Stimulated activated memory B cell treated with anti-CD40 and anti-IgM and Interleukin-4, amounts not matched to agents 10 μg/mL and 1 μg/mL and 100 μg/mL, for 72 hours (primary cell): ENCODE data around the gene MUCL3.
"Not testable (repeated sequence)": the region's sequence is repeated elsewhere in the genome, so short reads cannot be mapped to it uniquely, and the experiment has no call there.

Source experiments
- ATAC-seq: fragments of 150-1000 bp; cut with Tn5 transposase; 2 replicates; pipeline ENCODE4 v1.10.0; 2021
- H3K27ac Mint-ChIP-seq: one replicate; pipeline ENCODE4 v1.8.0; 2022; ENCODE audit warnings: mild to moderate bottlenecking, mixed read lengths
- H3K27me3 Mint-ChIP-seq: one replicate; pipeline ENCODE4 v1.8.0; 2022; ENCODE audit warnings: mixed read lengths
- H3K36me3 Mint-ChIP-seq: one replicate; pipeline ENCODE4 v1.8.0; 2022; ENCODE audit warnings: mixed read lengths
- H3K4me1 Mint-ChIP-seq: one replicate; pipeline ENCODE4 v1.8.0; 2022; ENCODE audit warnings: mixed read lengths
- H3K4me3 Mint-ChIP-seq: one replicate; pipeline ENCODE4 v1.8.0; 2022; ENCODE audit warnings: mild to moderate bottlenecking, moderate library complexity, mixed read lengths
- H3K9me3 Mint-ChIP-seq: one replicate; pipeline ENCODE4 v1.8.0; 2022; ENCODE audit warnings: mixed read lengths

Gene MUCL3

GRCh38 chr6:31000067-31000860, 59.5 kb downstream of the MUCL3 start:
- H3K36me3 Mint-ChIP-seq, ATAC-seq: not testable (repeated sequence)
- H3K27me3 Mint-ChIP-seq = peaks cover 15% of the 10 kb centered on the region

GRCh38 chr6:31001281-31001888, 60.6 kb downstream of the MUCL3 start:
- no peaks in the 10 kb centered on the region for H3K36me3 Mint-ChIP-seq
- no peaks in the 10 kb centered on the region for H3K4me1 Mint-ChIP-seq
- no peaks in the 10 kb centered on the region for H3K9me3 Mint-ChIP-seq
- H3K27me3 Mint-ChIP-seq = peaks cover 23% of the 10 kb centered on the region
- no peak for ATAC-seq
- no peak overlapping the region for H3K27ac Mint-ChIP-seq
- H3K4me3 Mint-ChIP-seq = no peak overlapping the region

More at GRCh38 chr6:31000067-31000860, 59.5 kb downstream of the MUCL3 start:
- H3K4me3 Mint-ChIP-seq, H3K9me3 Mint-ChIP-seq, H3K27ac Mint-ChIP-seq, H3K4me1 Mint-ChIP-seq: not testable (repeated sequence)

- no peaks in the 10 kb centered on the region for H3K4me1 Mint-ChIP-seq
- no peak for ATAC-seq
- peaks cover 27% of the 10 kb centered on the region for H3K27me3 Mint-ChIP-seq
- no peak overlapping the region for H3K4me3 Mint-ChIP-seq
- no peak overlapping the region for H3K27ac Mint-ChIP-seq
- no peaks in the 10 kb centered on the region for H3K9me3 Mint-ChIP-seq
- no peaks in the 10 kb centered on the region for H3K36me3 Mint-ChIP-seq
Measured at GRCh38 chr6:31002471-31002870, 61.7 kb downstream of the MUCL3 start.
